Neural crest cell (in vitro differentiated cells): ENCODE measurements around the gene MAML3. TPM values are rescaled to one million over a fixed set of nuclear protein-coding genes. Genes with fewer than 3 reads are reported as not detected.

Experiments used
- DNase-seq: peaks from one replicate; pipeline ENCODE4 v3.0.0; 2021; ENCODE audit warnings: low read depth, mixed read lengths, low spot score
- H3K27ac Mint-ChIP-seq: one replicate; pipeline ENCODE4 v1.8.0; 2021; ENCODE audit warnings: mild to moderate bottlenecking, mixed read lengths; ENCODE audit not compliant: unreplicated experiment
- H3K27me3 Mint-ChIP-seq: 2 replicates; pipeline ENCODE4 v1.8.0; 2021; ENCODE audit warnings: low read depth, mild to moderate bottlenecking, mixed read lengths
- H3K36me3 Mint-ChIP-seq: 2 replicates; pipeline ENCODE4 v1.8.0; 2021; ENCODE audit warnings: low read depth, mild to moderate bottlenecking, mixed read lengths
- H3K4me1 Mint-ChIP-seq: 2 replicates; pipeline ENCODE4 v1.8.0; 2021; ENCODE audit warnings: mixed read lengths
- H3K4me3 Mint-ChIP-seq: one replicate; pipeline ENCODE4 v1.8.0; 2021; ENCODE audit warnings: mild to moderate bottlenecking, mixed read lengths
- H3K9me3 Mint-ChIP-seq: 2 replicates; pipeline ENCODE4 v1.8.0; 2021; ENCODE audit warnings: mixed read lengths
- total RNA-seq: library from RNA; stranded (reverse); gene quantifications from 2 replicates; pipeline ENCODE4 v1.2.1, GENCODE V29; 2021
- TF ChIP-seq, protein P1 (sequence below): fragments of 200-600 bp; sonication (generic); conservative IDR thresholded peaks from 2 replicates; pipeline ENCODE4 v1.5.0; 2021; ENCODE audit warnings: antibody characterized with exemption, mild to moderate bottlenecking

MAML3 gene
- total RNA-seq, 1 donor from 2014 or later, result 21.8 TPM

DNA sequence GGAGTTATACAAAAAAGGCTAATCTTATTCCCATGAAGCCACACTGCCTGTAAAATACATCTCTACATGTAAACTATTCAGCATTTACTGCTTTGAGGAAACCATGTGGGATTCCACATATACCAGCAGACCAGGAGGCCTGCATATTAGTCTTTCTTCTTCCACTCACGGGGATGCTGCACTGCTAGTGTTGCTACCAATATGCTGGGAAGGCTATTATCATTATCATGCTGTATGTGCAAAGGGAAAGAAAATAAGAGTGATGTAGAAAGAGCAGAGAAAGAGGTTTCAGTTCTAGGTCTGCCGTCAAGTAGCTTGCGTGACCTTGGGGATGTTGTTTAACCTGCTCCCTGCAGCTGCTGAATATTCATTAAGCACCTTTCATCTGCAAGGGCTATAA, 427.4 kb downstream of the MAML3 start:
- H3K36me3 Mint-ChIP-seq, result peaks cover 2% of the 10 kb centered on the region
- no peak overlapping the region for H3K4me3 Mint-ChIP-seq
- no peaks in the 10 kb centered on the region for H3K9me3 Mint-ChIP-seq
- no peak for DNase-seq
- H3K4me1 Mint-ChIP-seq, result peaks cover 31% of the 10 kb centered on the region
- H3K27ac Mint-ChIP-seq, result no peak overlapping the region
- no peaks in the 10 kb centered on the region for H3K27me3 Mint-ChIP-seq
- TF ChIP-seq, protein P1, sequence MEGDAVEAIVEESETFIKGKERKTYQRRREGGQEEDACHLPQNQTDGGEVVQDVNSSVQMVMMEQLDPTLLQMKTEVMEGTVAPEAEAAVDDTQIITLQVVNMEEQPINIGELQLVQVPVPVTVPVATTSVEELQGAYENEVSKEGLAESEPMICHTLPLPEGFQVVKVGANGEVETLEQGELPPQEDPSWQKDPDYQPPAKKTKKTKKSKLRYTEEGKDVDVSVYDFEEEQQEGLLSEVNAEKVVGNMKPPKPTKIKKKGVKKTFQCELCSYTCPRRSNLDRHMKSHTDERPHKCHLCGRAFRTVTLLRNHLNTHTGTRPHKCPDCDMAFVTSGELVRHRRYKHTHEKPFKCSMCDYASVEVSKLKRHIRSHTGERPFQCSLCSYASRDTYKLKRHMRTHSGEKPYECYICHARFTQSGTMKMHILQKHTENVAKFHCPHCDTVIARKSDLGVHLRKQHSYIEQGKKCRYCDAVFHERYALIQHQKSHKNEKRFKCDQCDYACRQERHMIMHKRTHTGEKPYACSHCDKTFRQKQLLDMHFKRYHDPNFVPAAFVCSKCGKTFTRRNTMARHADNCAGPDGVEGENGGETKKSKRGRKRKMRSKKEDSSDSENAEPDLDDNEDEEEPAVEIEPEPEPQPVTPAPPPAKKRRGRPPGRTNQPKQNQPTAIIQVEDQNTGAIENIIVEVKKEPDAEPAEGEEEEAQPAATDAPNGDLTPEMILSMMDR, result no peak

DNA sequence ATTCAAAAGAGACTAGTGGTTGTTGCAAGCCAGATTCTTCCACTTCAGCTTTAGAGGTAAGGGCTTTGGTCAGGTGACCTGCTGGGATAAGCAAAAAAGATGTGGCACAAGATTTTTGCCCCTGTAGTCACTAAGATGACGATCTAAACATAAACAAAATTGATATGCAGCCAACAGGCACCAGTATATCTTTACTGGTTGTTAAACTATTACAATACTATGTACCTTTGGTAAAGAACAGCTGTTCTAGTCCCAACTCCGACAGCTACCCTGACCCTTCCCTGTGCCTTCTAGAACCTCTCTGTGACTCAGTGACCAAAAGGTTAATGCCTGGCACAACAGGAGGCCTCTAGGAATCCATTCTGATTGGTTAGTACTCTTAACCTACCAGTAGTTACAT, 428.7 kb downstream of the MAML3 start:
- Mint-ChIP-seq H3K36me3 (peaks cover 2% of the 10 kb centered on the region), H3K9me3 (no peaks in the 10 kb centered on the region), H3K4me3 (no peak overlapping the region), H3K27ac (no peak overlapping the region), H3K27me3 (no peaks in the 10 kb centered on the region), H3K4me1 (peaks cover 31% of the 10 kb centered on the region)
- no peak for DNase-seq
- TF ChIP-seq, protein P1, result no peak

DNA sequence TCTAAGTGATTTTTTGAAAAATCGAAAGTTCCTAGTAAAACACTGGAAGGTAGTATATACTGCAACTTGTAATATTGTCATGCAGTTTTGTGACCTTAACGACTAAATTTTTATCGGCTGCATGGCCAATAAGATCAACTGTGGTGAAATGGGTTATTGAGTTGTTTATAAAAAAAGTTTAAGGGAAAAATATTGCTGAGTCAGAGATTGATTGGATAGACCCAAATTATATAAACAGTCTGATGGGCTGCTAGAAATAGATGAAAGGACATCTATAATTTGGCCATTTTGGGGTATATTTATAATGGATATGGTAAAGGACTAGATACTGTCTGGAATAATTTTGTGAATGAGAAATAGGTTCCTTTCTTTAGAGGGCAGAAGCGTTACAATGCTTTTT, 432.2 kb downstream of the MAML3 start:
- no peaks in the 10 kb centered on the region for H3K9me3 Mint-ChIP-seq
- peaks cover 10% of the 10 kb centered on the region for H3K4me1 Mint-ChIP-seq
- H3K36me3 Mint-ChIP-seq, result peaks cover 15% of the 10 kb centered on the region
- TF ChIP-seq, protein P1, result no peak
- H3K4me3 Mint-ChIP-seq, result no peak overlapping the region
- no peak for DNase-seq
- no peaks in the 10 kb centered on the region for H3K27me3 Mint-ChIP-seq
- no peak overlapping the region for H3K27ac Mint-ChIP-seq

DNA sequence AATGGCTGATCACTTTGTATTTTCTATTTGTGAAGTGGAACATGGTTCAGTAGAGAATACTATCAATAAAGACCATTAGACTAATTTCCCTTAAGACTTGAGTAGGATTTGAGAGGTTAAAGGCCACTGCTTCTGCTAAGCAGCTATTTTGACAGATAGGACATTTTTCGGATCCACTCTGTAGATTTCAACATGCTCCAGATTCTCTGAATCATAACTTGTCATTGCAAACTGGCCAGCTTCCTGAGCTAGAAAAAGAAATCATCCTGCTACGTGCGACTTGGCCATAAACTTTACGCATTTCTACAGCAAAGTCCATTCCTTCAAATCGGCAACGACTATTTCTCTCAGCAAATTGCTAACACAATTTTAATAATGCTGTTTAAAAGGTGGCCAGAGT, 433.2 kb downstream of the MAML3 start:
- TF ChIP-seq, protein P1, result no peak
- H3K4me1 Mint-ChIP-seq, result peaks cover 5% of the 10 kb centered on the region

DNA sequence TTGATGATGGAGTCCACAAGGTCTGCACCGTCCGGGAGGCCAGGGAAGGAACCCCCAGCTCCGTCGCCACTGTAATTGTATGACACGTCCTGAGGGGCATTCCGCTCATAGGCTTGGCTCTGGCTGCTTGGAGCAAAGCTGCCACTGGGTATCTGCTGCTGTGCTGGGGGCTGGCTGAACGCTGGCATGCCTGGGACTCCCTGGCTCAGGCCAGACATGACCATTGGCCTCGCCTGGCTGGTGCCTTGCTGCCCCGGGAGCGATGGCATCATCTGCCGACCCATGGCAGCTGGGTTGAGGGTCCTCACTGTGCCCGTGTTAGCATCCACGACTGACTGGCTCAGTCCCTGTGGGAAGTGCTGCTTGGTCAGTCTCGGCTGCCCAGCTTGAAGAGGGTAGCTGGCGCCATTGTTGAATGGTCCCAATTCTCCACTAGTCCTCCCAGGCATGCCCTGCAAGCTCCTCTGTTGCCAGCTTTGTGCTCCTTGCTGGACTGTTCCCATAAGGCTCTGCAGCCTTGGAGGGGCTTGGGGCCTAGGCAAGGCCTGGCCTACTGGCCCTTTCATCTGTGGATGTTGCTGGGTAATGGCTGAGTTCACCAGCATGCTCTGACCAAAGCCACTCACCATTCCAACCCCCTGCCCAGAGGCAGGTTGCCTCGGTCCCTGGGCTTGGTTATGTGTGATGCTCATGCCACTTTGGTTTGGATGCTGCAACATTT, 434.4 kb downstream of the MAML3 start:
- TF ChIP-seq, protein P1, result no peak
- no peak overlapping the region for H3K27ac Mint-ChIP-seq

More for the DNA sequence above, 433.2 kb downstream of the MAML3 start:
- Mint-ChIP-seq H3K4me3 (no peak overlapping the region), H3K36me3 (peaks cover 15% of the 10 kb centered on the region), H3K27ac (no peak overlapping the region), H3K9me3 (no peaks in the 10 kb centered on the region), H3K27me3 (no peaks in the 10 kb centered on the region)
- DNase-seq, result no peak

More for the DNA sequence above, 434.4 kb downstream of the MAML3 start:
- H3K36me3 Mint-ChIP-seq, result peaks cover 13% of the 10 kb centered on the region
- no peak overlapping the region for H3K4me3 Mint-ChIP-seq
- no peak for DNase-seq
- no peaks in the 10 kb centered on the region for H3K27me3 Mint-ChIP-seq
- peaks cover 5% of the 10 kb centered on the region for H3K4me1 Mint-ChIP-seq
- H3K9me3 Mint-ChIP-seq, result no peaks in the 10 kb centered on the region
